Spleen (tissue), 11 donors: Measurements from ENCODE around the gene PACSIN2. TPM values are rescaled to one million over a fixed set of nuclear protein-coding genes. Genes with fewer than 3 reads are reported as not detected.

Experiments used
- DNase-seq: peaks from one replicate; pipeline ENCODE4 v3.0.0-alpha.2; 2020
- H3K27ac ChIP-seq, 8 donors: fragments of 200-600 bp; sonication (generic) in 7 of 8; 1 replicate in 4 of 8; 2 replicates in 4 of 8; pipeline versions ENCODE4 v1.5.0 to v1.8.0; 2016 to 2021; ENCODE audit warnings: inconsistent platforms in 4 of 8, mild to moderate bottlenecking in 4 of 8, moderate library complexity in 1 of 8
- H3K27me3 ChIP-seq, 7 donors: fragments of 200-600 bp; sonication (generic) in 6 of 7; replicated peaks in 1 of 7; 1 replicate in 4 of 7; 2 replicates in 3 of 7; pipeline versions ENCODE4 v1.5.0 to v1.8.0; 2016 to 2021; ENCODE audit warnings: inconsistent platforms in 3 of 7, mild to moderate bottlenecking in 1 of 7
- H3K36me3 ChIP-seq, 6 donors: fragments of 200-600 bp; sonication (generic) in 5 of 6; 1 replicate in 4 of 6; 2 replicates in 2 of 6; pipeline versions ENCODE4 v1.5.0 to v1.8.0; 2016 to 2021; ENCODE audit warnings: inconsistent platforms in 2 of 6
- H3K4me1 ChIP-seq, 6 donors: fragments of 200-600 bp; sonication (generic) in 5 of 6; 1 replicate in 3 of 6; 2 replicates in 3 of 6; pipeline versions ENCODE4 v1.5.0 to v1.8.0; 2016 to 2021; ENCODE audit warnings: inconsistent platforms in 3 of 6
- H3K4me3 ChIP-seq, 8 donors: fragments of 200-600 bp; sonication (generic) in 7 of 8; 1 replicate in 4 of 8; 2 replicates in 4 of 8; pipeline versions ENCODE4 v1.5.0 to v1.8.0; 2016 to 2021; ENCODE audit warnings: inconsistent platforms in 4 of 8, mild to moderate bottlenecking in 4 of 8, moderate library complexity in 2 of 8
- H3K9me3 ChIP-seq, 8 donors: fragments of 200-600 bp; sonication (generic) in 7 of 8; 1 replicate in 4 of 8; 2 replicates in 4 of 8; pipeline versions ENCODE4 v1.5.0 to v1.8.0; 2016 to 2021; ENCODE audit warnings: inconsistent platforms in 4 of 8
- CTCF ChIP-seq, 11 experiments: fragments of 200-600 bp in 7 of 11; fragments of 450-650 bp in 4 of 11; sonication (generic) in 4 of 11; IDR thresholded peaks in 8 of 11; conservative IDR thresholded peaks in 3 of 11; 1 replicate in 7 of 11; 2 replicates in 4 of 11; pipeline versions ENCODE4 v1.4.0 to v1.8.0; 2016 to 2021; ENCODE audit warnings: antibody characterized with exemption in 11 of 11, inconsistent platforms in 4 of 11, mild to moderate bottlenecking in 1 of 11
- POLR2A ChIP-seq, 3 donors: fragments of 450-650 bp; IDR thresholded peaks; one replicate each; pipeline ENCODE4 v1.5.1; 2017; ENCODE audit warnings: antibody characterized with exemption in 3 of 3, mild to moderate bottlenecking in 1 of 3
- POLR2AphosphoS5 ChIP-seq, 3 donors: sonication (generic); formaldehyde crosslinking; IDR thresholded peaks; one replicate each; pipeline ENCODE4 v1.5.1; 2017; ENCODE audit warnings: antibody characterized with exemption in 3 of 3
- WGBS, 5 donors: extraction: QIAGEN DNeasy Blood & Tissue Kit in 3 of 5; methylation state at CpG; one replicate each; pipeline versions ENCODE4 v1.1.5 to v1.1.7; 2013 to 2018; 5-methylcytosine and 5-hydroxymethylcytosine counted together
- intact Hi-C: fragments of 100-400 bp; cut with DNase I; formaldehyde crosslinking; loops from one replicate; pipeline ENCODE4 v1.15.0; 2023; ENCODE audit warnings: low total_unique reads
- polyA plus RNA-seq, 3 donors: library from polyadenylated mRNA; stranded (reverse); fragments of 200-250 nt; gene quantifications; one replicate each; pipeline ENCODE4 v1.2.1, GENCODE V29; 2013
- total RNA-seq, 7 donors: library from RNA; depleted of rRNA in 3 of 7; stranded (reverse); fragments of >200 nt in 3 of 7; fragmentation: NEBNext Ultra II Directional in 4 of 7; extraction: Animal tissue kit (Norgen Biotek cat#: 25700) in 4 of 7; gene quantifications; one replicate each; pipeline versions ENCODE4 v1.1.0 to v1.2.1, GENCODE V29; 2016 to 2021
- donor health status: healthy with polysubstance abuse.
- donor health status: DM: no; HTN: no; CAD: no; lungs with moderate emphysema.
- donor health status: DM: no; HTN: no; CAD: no.
- donor health status: Bipolar disorder and iron deficiency.
- donor health status: healthy.
- donor health status: DM: no; HTN: no; CAD: no.
- donor health status: DM: yes; HTN: yes; CAD: no.

The PACSIN2 gene
- total and polyA plus RNA-seq, 10 donors, result 24.2 to 98.1 (median 64.2) TPM

DNA sequence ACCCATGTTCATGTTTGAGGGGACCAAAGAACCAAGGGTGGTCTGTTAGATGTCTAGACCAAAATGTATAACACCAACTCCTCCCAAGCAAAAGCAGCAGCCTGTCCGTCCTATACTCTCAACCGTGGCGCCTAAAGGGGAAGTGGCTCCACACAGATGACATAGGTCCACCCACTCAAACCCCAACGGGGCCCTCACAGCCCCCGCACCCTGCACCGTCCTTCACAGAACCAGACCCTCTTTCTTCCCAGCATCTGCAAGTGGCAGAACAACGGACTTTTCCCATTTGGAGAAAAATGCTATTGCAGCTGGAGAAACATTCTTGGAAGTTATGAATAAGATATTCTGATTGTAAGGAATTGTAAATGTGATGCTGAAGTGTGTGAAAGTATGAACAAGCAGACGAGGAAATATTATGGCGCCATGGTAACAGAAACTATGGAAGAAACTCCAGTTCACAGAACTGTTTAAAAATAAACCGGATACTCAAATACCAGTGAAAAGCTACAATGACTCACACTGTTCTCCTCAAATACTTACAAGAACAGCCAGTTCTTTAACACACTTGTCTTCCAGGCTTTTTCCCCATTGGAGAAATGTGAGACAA, 81.4 kb downstream of the PACSIN2 start:
- TF ChIP-seq CTCF (IDR thresholded peaks at IDR 0.05 in 8 of 11, conservative IDR thresholded peaks at IDR 0.05 in 3 of 11), result no peak
- TF ChIP-seq POLR2AphosphoS5 (IDR thresholded peaks at IDR 0.05), result peak in 2 of 3 donors; percentile 65 to 69
- H3K4me1 ChIP-seq, result peaks cover 58 to 100% (median 99%) of the 10 kb centered on the region in 6 donors
- no peaks in the 10 kb centered on the region for H3K9me3 ChIP-seq
- peak overlapping the region in 6 of 8 donors; percentile 5 to 48 (median 17) for H3K4me3 ChIP-seq
- peak; percentile 87 for DNase-seq
- intact Hi-C loops, result no loop called here
- H3K27me3 ChIP-seq, result no peaks in the 10 kb centered on the region
- WGBS, 5 donors, result 24 to 34% (median 26%) methylated on average over 10 of the region's 10 CpGs
- H3K36me3 ChIP-seq, result no peaks in the 10 kb centered on the region
- peak overlapping the region; percentile 4 to 94 (median 88) for H3K27ac ChIP-seq

DNA sequence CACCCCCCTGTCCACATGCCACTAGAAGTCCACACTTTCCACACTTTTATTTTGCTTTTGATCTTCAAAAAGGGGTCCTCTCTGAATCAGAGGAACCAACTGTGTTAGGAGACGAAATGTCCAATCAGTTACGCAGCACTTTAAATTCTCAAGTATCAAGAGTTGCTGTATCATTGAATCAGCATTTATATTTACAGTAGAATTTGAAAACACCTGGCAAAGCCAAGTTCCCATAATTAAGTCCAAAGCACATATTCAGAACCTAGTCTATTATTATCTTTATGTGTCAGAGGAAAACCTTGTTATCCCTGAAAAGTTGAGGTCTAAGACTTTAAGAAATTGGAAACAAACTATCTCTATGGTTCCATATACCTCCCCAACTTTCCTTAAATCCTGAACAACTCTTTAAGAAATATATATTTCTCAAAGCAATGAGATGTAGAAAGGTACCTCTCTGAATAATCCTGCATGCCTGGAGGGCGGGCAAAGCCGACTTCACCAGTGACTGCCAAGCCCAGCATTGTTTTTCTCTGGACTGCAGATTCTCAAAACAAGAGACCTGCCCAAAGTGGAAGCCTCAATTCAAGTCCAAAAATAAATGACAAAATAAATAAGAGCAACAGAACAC, 82.0 kb downstream of the PACSIN2 start:
- no peak for DNase-seq
- no peak for TF ChIP-seq CTCF (IDR thresholded peaks at IDR 0.05 in 8 of 11, conservative IDR thresholded peaks at IDR 0.05 in 3 of 11)
- no peaks in the 10 kb centered on the region for H3K9me3 ChIP-seq
- intact Hi-C loops, result no loop called here
- H3K4me1 ChIP-seq, result peaks cover 52 to 100% (median 96%) of the 10 kb centered on the region in 6 donors
- no peaks in the 10 kb centered on the region for H3K27me3 ChIP-seq
- H3K36me3 ChIP-seq, result no peaks in the 10 kb centered on the region
- peak overlapping the region; percentile 4 to 94 (median 88) for H3K27ac ChIP-seq
- 70 to 80% (median 78%) methylated on average over 4 of the region's 4 CpGs for WGBS, 5 donors
- H3K4me3 ChIP-seq, result peak overlapping the region in 6 of 8 donors; percentile 5 to 48 (median 17)

- TF ChIP-seq POLR2AphosphoS5 (IDR thresholded peaks at IDR 0.05) (no peak), CTCF (IDR thresholded peaks at IDR 0.05 in 8 of 11, conservative IDR thresholded peaks at IDR 0.05 in 3 of 11) (no peak), POLR2A (IDR thresholded peaks at IDR 0.05) (no peak)
- DNase-seq, result no peak
- 90 to 91% (median 90%) methylated on average over 4 of the region's 4 CpGs for WGBS, 5 donors
- H3K36me3 ChIP-seq, result peaks cover 0 to 6% (median 0%) of the 10 kb centered on the region in 6 donors
- H3K9me3 ChIP-seq, result no peaks in the 10 kb centered on the region
- H3K4me3 ChIP-seq, result peak overlapping the region in 5 of 8 donors; percentile 0 to 48 (median 12)
- no peaks in the 10 kb centered on the region for H3K27me3 ChIP-seq
- intact Hi-C loops, result no loop called here
- H3K27ac ChIP-seq, result peak overlapping the region; percentile 4 to 94 (median 88)
- H3K4me1 ChIP-seq, result peaks cover 45 to 100% (median 91%) of the 10 kb centered on the region in 6 donors
Measured at GRCh38 chr22:42932197-42932519, 82.8 kb downstream of the PACSIN2 start.

DNA sequence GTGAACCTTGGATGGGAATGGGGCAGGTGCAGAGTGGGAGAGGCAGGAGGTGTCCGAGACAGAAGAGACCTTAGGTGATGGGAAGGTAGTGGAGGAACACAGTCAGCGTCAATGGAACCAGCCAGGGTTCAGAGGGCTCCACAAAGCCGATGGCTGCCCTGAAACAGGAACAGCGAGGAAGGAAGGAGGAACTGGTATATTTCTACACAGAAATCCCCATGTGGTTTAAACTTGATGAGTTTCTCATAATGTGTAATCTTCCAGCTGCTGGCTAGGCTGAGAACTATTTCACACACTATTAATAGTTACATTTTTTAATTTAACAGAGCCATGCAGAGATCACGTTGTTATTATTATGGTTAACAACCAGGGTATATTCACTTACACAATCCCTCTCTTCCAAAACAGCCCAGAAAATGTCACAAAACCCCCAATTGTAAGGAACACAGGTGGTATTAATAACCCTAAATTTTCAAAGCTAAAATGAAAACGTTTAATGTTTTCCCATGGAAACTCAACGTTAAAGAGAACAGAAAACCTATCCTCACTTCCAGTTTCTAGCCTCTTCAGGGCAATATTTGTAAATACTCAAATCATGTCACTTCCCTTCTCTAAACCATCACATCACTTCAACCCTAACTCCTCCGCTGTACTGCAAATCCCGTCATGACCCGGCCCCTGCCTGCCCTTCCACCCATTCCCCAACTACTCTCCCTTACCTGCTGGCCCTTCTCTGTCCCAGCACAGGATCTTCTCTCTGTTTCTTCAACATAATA, 83.3 kb downstream of the PACSIN2 start:
- Histone ChIP-seq H3K27me3 (no peaks in the 10 kb centered on the region), H3K27ac (peak overlapping the region; percentile 4 to 94 (median 88)), H3K9me3 (no peaks in the 10 kb centered on the region), H3K4me3 (peak overlapping the region in 5 of 8 donors; percentile 0 to 48 (median 12)), H3K36me3 (peaks cover 0 to 6% (median 0%) of the 10 kb centered on the region in 6 donors), H3K4me1 (peaks cover 41 to 100% (median 88%) of the 10 kb centered on the region in 6 donors)
- peak; percentile 86 for DNase-seq
- 24 to 36% (median 35%) methylated on average over 10 of the region's 10 CpGs for WGBS, 5 donors
- intact Hi-C loops, result no loop called here
- peak in 2 of 3 donors; percentile 26 to 34 for TF ChIP-seq POLR2AphosphoS5 (IDR thresholded peaks at IDR 0.05)
- TF ChIP-seq POLR2A (IDR thresholded peaks at IDR 0.05), result no peak
- TF ChIP-seq CTCF (IDR thresholded peaks at IDR 0.05 in 8 of 11, conservative IDR thresholded peaks at IDR 0.05 in 3 of 11), result peak in 2 of 11 experiments; percentile 6 to 7
